Activated T-helper 1 cell treated with anti-CD3 and anti-CD28 coated beads, Interleukin-12 subunit alpha, Interleukin-12 subunit beta, Interleukin-2, Interleukin-4 antibody, amounts not matched to agents 30 ng/mL and 10 ng/mL and 1 ng/mL, durations not matched to agents 14 hours and 24 hours and 36 hours (primary cell): ENCODE measurements around the gene ABCD4. TPM values are rescaled to one million over a fixed set of nuclear protein-coding genes. Genes with fewer than 3 reads are reported as not detected.

Experiments
- DNase-seq: peaks from one replicate; pipeline ENCODE4 v3.0.0; 2021; ENCODE audit warnings: low spot score
- H3K27ac Mint-ChIP-seq: one replicate; pipeline ENCODE4 v1.8.0; 2021; ENCODE audit warnings: mild to moderate bottlenecking, mixed read lengths
- H3K27me3 Mint-ChIP-seq: one replicate; pipeline ENCODE4 v1.8.0; 2022; ENCODE audit warnings: mild to moderate bottlenecking, moderate library complexity, mixed read lengths; ENCODE audit not compliant: insufficient read depth
- H3K36me3 Mint-ChIP-seq: one replicate; pipeline ENCODE4 v1.8.0; 2021; ENCODE audit warnings: low read depth, mixed read lengths
- H3K4me1 Mint-ChIP-seq: one replicate; pipeline ENCODE4 v1.8.0; 2021; ENCODE audit warnings: low read depth, mixed read lengths
- H3K4me3 Mint-ChIP-seq: one replicate; pipeline ENCODE4 v1.8.0; 2021; ENCODE audit warnings: mild to moderate bottlenecking, moderate library complexity, mixed read lengths
- H3K9me3 Mint-ChIP-seq: one replicate; pipeline ENCODE4 v1.8.0; 2021; ENCODE audit warnings: mixed read lengths
- intact Hi-C: fragments of 100-400 bp; cut with micrococcal nuclease; formaldehyde crosslinking; loops from one replicate; pipeline ENCODE4 v1.15.1; 2024
- total RNA-seq: library from RNA; stranded (reverse); gene quantifications from 2 replicates; pipeline ENCODE4 v1.2.3, GENCODE V29; 2022

Gene ABCD4
- total RNA-seq, 1 donor from 2014 or later = 38.8 TPM

- intact Hi-C loops = no loop called here
- H3K9me3 Mint-ChIP-seq = no peaks in the 10 kb centered on the region
- no peak for DNase-seq
- H3K27ac Mint-ChIP-seq = no peak overlapping the region
- H3K27me3 Mint-ChIP-seq = peaks cover 15% of the 10 kb centered on the region
- no peak overlapping the region for H3K4me3 Mint-ChIP-seq
- no peaks in the 10 kb centered on the region for H3K4me1 Mint-ChIP-seq
- H3K36me3 Mint-ChIP-seq = no peaks in the 10 kb centered on the region
These were observed 38.8 kb downstream of the ABCD4 start for GRCh38 chr14:74263921-74264320.

- H3K27me3 Mint-ChIP-seq = peaks cover 19% of the 10 kb centered on the region
- no peaks in the 10 kb centered on the region for H3K9me3 Mint-ChIP-seq
- H3K36me3 Mint-ChIP-seq = no peaks in the 10 kb centered on the region
- intact Hi-C loops = no loop called here
- H3K4me1 Mint-ChIP-seq = no peaks in the 10 kb centered on the region
- H3K4me3 Mint-ChIP-seq = no peak overlapping the region
- no peak overlapping the region for H3K27ac Mint-ChIP-seq
- DNase-seq = no peak
These were observed 39.6 kb downstream of the ABCD4 start for GRCh38 chr14:74263181-74263580.

- DNase-seq = no peak
- Mint-ChIP-seq H3K36me3 (no peaks in the 10 kb centered on the region), H3K4me1 (no peaks in the 10 kb centered on the region), H3K4me3 (no peak overlapping the region), H3K9me3 (no peaks in the 10 kb centered on the region), H3K27ac (no peak overlapping the region), H3K27me3 (peaks cover 19% of the 10 kb centered on the region)
- intact Hi-C loops = no loop called here
These were observed 40.7 kb downstream of the ABCD4 start for GRCh38 chr14:74262076-74262475.

GRCh38 chr14:74261288-74261687 lies 41.4 kb downstream of the ABCD4 start:
- intact Hi-C loops = no loop called here
- Mint-ChIP-seq H3K4me3 (no peak overlapping the region), H3K27ac (no peak overlapping the region), H3K27me3 (peaks cover 19% of the 10 kb centered on the region), H3K4me1 (no peaks in the 10 kb centered on the region), H3K36me3 (no peaks in the 10 kb centered on the region), H3K9me3 (no peaks in the 10 kb centered on the region)
- DNase-seq = no peak

- intact Hi-C loops = no loop called here
- H3K4me3 Mint-ChIP-seq = no peak overlapping the region
- DNase-seq = no peak
- no peaks in the 10 kb centered on the region for H3K9me3 Mint-ChIP-seq
- no peaks in the 10 kb centered on the region for H3K36me3 Mint-ChIP-seq
- no peaks in the 10 kb centered on the region for H3K4me1 Mint-ChIP-seq
- H3K27me3 Mint-ChIP-seq = peaks cover 20% of the 10 kb centered on the region
- H3K27ac Mint-ChIP-seq = no peak overlapping the region
These were observed 42.1 kb downstream of the ABCD4 start for GRCh38 chr14:74260525-74261233.

GRCh38 chr14:74259513-74259912 lies 43.2 kb downstream of the ABCD4 start:
- Mint-ChIP-seq H3K27ac (no peak overlapping the region), H3K9me3 (no peaks in the 10 kb centered on the region), H3K27me3 (peaks cover 18% of the 10 kb centered on the region), H3K4me1 (no peaks in the 10 kb centered on the region), H3K4me3 (no peak overlapping the region), H3K36me3 (no peaks in the 10 kb centered on the region)
- intact Hi-C loops = no loop called here
- no peak for DNase-seq

GRCh38 chr14:74258764-74259035 lies 44.0 kb downstream of the ABCD4 start:
- Mint-ChIP-seq H3K4me1 (no peaks in the 10 kb centered on the region), H3K4me3 (peak overlapping the region; percentile 5), H3K36me3 (no peaks in the 10 kb centered on the region), H3K9me3 (no peaks in the 10 kb centered on the region), H3K27me3 (peaks cover 20% of the 10 kb centered on the region), H3K27ac (no peak overlapping the region)
- DNase-seq = no peak
- intact Hi-C loops = no loop called here

GRCh38 chr14:74257941-74258763 lies 44.6 kb downstream of the ABCD4 start:
- intact Hi-C loops = loop anchor here (1.0 to 2.0 kb wide), 3 partner anchors 45 to 235 kb away; partner anchors contain the start of genes ISCA2 and NPC2
- Mint-ChIP-seq H3K4me3 (peak overlapping the region; percentile 84), H3K27ac (peak overlapping the region; percentile 72)

GRCh38 chr14:74257078-74257940 lies 45.4 kb downstream of the ABCD4 start:
- intact Hi-C loops = loop anchor here (1.0 to 2.0 kb wide), 3 partner anchors 46 to 235 kb away; partner anchors contain the start of genes ISCA2 and NPC2
- H3K4me3 Mint-ChIP-seq = peak overlapping the region; percentile 84
- no peaks in the 10 kb centered on the region for H3K4me1 Mint-ChIP-seq
- DNase-seq = peak; percentile 43
- H3K9me3 Mint-ChIP-seq = no peaks in the 10 kb centered on the region
- no peaks in the 10 kb centered on the region for H3K36me3 Mint-ChIP-seq
- peaks cover 26% of the 10 kb centered on the region for H3K27me3 Mint-ChIP-seq
- H3K27ac Mint-ChIP-seq = peak overlapping the region; percentile 72

More at GRCh38 chr14:74257941-74258763, 44.6 kb downstream of the ABCD4 start:
- H3K36me3 Mint-ChIP-seq = no peaks in the 10 kb centered on the region
- no peak for DNase-seq
- H3K9me3 Mint-ChIP-seq = no peaks in the 10 kb centered on the region
- no peaks in the 10 kb centered on the region for H3K4me1 Mint-ChIP-seq
- H3K27me3 Mint-ChIP-seq = peaks cover 24% of the 10 kb centered on the region

GRCh38 chr14:74255281-74255680 lies 47.5 kb downstream of the ABCD4 start:
- no peak overlapping the region for H3K27ac Mint-ChIP-seq
- intact Hi-C loops = no loop called here

GRCh38 chr14:74249433-74250375 lies 53.0 kb downstream of the ABCD4 start:
- no peak overlapping the region for H3K4me3 Mint-ChIP-seq
- no peaks in the 10 kb centered on the region for H3K36me3 Mint-ChIP-seq
- H3K4me1 Mint-ChIP-seq = peaks cover 7% of the 10 kb centered on the region
- DNase-seq = no peak
- H3K27ac Mint-ChIP-seq = no peak overlapping the region
- peaks cover 43% of the 10 kb centered on the region for H3K27me3 Mint-ChIP-seq
- intact Hi-C loops = no loop called here
- no peaks in the 10 kb centered on the region for H3K9me3 Mint-ChIP-seq

More at GRCh38 chr14:74255281-74255680, 47.5 kb downstream of the ABCD4 start:
- H3K9me3 Mint-ChIP-seq = no peaks in the 10 kb centered on the region
- H3K4me1 Mint-ChIP-seq = peaks cover 7% of the 10 kb centered on the region
- H3K36me3 Mint-ChIP-seq = no peaks in the 10 kb centered on the region
- H3K4me3 Mint-ChIP-seq = no peak overlapping the region
- DNase-seq = no peak
- peaks cover 30% of the 10 kb centered on the region for H3K27me3 Mint-ChIP-seq

- no peaks in the 10 kb centered on the region for H3K9me3 Mint-ChIP-seq
- no peak overlapping the region for H3K4me3 Mint-ChIP-seq
- intact Hi-C loops = no loop called here
- H3K27me3 Mint-ChIP-seq = peaks cover 52% of the 10 kb centered on the region
- H3K36me3 Mint-ChIP-seq = no peaks in the 10 kb centered on the region
- DNase-seq = no peak
- no peak overlapping the region for H3K27ac Mint-ChIP-seq
- peaks cover 7% of the 10 kb centered on the region for H3K4me1 Mint-ChIP-seq
These were observed 54.7 kb downstream of the ABCD4 start for GRCh38 chr14:74248017-74248416.
